Epithelial cell of proximal tubule (primary cell): Measurements from ENCODE around the gene IRS1. TPM values are rescaled to one million over a fixed set of nuclear protein-coding genes. Genes with fewer than 3 reads are reported as not detected.

Source experiments
- DNase-seq: peaks from one replicate; pipeline ENCODE4 v3.0.0-alpha.2; 2011; ENCODE audit warnings: low read depth
- H3K4me3 ChIP-seq: 2 replicates; pipeline ENCODE4 v1.5.1; 2011; ENCODE audit warnings: low read depth, mild to moderate bottlenecking, low read length
- total RNA-seq: library from RNA; depleted of rRNA; stranded (reverse); fragments of >200 nt; gene quantifications from 2 replicates; pipeline ENCODE4 v1.2.3, GENCODE V29; 2015
- TF ChIP-seq, protein P1 (sequence below): conservative IDR thresholded peaks from 2 replicates; pipeline ENCODE4 v1.5.1; 2012; ENCODE audit warnings: low read depth, mild to moderate bottlenecking, low read length

Gene IRS1
- total RNA-seq, 1 donor from 2014 or later, result 13.0 TPM

DNA sequence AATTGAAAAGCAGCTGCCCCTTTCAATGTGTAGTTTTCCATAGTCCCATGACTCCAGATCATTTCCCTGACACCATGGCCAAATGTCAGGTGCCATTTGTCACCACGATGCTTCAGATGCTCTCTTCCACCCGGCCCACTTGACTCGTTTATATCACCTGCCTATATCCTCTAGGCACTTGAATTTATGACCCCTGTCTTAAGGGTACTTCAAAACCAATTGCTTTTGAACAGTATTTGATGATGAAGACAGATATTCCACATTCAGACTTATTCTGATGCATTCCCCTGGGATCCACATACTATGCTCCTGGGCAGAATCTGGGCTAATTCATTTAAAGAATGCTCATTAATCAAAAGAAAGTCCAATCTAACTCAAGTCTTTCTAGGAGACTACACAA lies 19.3 kb upstream of the IRS1 start:
- TF ChIP-seq, protein P1, sequence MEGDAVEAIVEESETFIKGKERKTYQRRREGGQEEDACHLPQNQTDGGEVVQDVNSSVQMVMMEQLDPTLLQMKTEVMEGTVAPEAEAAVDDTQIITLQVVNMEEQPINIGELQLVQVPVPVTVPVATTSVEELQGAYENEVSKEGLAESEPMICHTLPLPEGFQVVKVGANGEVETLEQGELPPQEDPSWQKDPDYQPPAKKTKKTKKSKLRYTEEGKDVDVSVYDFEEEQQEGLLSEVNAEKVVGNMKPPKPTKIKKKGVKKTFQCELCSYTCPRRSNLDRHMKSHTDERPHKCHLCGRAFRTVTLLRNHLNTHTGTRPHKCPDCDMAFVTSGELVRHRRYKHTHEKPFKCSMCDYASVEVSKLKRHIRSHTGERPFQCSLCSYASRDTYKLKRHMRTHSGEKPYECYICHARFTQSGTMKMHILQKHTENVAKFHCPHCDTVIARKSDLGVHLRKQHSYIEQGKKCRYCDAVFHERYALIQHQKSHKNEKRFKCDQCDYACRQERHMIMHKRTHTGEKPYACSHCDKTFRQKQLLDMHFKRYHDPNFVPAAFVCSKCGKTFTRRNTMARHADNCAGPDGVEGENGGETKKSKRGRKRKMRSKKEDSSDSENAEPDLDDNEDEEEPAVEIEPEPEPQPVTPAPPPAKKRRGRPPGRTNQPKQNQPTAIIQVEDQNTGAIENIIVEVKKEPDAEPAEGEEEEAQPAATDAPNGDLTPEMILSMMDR, result no peak
- no peak overlapping the region for H3K4me3 ChIP-seq
- no peak for DNase-seq

- H3K4me3 ChIP-seq, result no peak overlapping the region
- DNase-seq, result no peak
- TF ChIP-seq, protein P1, result peak; percentile 83
Measured at GRCh38 chr2:226813148-226813701, 13.6 kb upstream of the IRS1 start.

GRCh38 chr2:226803410-226803809 lies 3.8 kb upstream of the IRS1 start:
- DNase-seq, result no peak
- TF ChIP-seq, protein P1, result no peak

DNA sequence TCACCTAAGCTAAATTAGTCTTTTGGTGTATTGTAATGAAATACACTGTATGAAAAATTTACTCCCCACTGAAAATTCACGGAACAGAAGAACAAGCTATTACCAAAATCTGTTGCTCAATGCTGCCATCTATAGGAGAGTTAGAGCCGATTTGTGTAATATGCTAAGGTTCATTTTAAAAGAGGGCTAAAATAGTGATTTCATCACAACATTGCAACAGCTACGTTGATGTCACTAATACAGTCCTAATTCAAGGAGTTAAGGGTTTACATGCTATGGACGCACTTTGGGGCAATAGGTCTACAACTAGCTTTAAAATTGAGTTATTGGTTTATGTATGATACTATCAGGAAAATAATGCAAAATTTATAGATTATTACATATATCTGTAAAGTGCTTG lies 3.0 kb upstream of the IRS1 start:
- H3K4me3 ChIP-seq, result no peak overlapping the region
- DNase-seq, result no peak
- TF ChIP-seq, protein P1, result peak; percentile 70

More at GRCh38 chr2:226803410-226803809, 3.8 kb upstream of the IRS1 start:
- H3K4me3 ChIP-seq, result no peak overlapping the region

DNA sequence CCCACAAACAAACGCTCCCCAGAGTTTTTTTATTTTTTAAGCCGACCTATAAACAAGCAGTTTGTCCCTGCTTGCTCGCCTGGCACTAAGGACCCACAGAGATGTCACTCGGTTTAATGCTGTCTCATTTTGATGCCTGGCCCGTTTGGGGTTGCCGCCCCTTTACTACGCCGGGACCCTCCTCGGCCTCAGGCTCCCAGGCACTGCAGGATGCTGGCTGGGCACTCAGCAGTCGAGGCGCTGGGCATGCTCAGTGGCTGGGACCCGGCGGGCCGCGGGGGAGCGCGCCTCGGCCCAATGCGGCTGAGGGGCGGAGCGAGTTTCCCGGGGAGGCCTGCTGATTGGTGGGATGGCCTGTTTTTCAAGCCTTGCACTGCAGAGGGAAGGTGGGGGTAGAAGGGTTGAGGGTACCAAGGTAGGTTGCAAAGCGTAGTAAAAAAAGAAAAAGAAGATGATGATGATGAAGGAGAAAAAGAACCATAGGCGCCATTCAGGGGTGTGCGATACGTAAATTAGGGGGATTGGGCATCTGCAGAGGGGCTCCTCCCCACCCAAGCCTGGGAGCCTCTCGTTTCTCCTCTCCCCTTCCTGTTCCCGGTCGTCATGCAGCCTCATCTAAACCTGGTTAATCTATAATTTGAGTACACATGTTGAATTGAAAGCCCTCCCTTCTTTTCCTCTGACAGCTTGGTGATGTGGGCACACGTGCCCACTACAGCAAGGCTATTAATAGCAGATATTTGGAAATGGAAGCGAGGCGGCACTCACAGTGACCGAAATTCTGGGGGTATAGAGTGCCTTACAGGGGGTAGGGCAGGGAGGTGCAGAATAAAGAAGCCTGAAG lies 1.5 kb upstream of the IRS1 start:
- H3K4me3 ChIP-seq, result peak overlapping the region; percentile 62
- TF ChIP-seq, protein P1, result no peak
- DNase-seq, result peak; percentile 71

DNA sequence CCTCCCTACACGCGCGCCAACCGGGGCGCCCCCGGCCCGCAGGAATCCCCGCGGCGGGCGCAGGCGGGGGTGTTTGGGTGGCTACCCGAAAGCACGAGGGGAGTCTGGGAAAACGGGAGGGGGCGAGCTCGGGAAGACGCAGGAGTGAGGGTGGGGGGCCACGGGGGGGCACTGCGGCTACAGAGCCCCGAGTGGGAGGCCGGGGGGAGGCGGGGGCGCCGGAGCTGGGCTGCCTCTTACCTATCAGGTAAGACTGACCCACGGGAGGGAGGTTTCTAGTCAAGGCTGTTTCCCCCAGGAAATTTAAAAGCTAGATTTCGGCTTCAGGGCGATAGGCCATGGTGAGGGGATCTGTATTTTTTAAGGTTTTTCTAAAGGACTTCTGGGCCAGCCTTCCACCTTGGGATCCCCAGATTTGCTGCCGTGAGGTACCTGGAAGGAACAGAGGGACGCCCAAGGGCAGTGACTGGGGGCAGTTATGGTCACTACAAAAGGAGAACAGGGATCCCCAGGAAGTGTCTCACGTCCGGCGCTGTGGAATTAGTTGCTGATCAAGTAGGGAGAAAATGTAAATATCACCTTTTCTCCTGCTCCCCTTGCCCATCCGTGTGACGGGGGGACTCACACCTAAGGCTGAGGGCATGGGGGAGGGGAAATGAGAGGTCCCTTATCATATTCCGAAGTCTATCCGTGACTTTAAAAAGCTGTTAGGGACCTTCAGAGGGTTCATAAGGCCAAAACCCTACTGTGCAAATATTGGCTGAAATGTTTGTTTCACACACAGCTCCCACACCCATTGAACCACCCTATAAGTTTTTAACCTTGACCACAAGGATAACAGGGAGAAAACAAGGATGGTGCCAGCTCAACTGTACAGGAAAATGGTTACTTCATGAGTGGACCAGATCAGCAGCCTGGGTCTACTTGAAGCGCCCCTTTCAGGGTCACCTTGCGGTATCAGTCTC lies 638 bp upstream of the IRS1 start:
- no peak for DNase-seq

More for the DNA sequence above, 638 bp upstream of the IRS1 start:
- TF ChIP-seq, protein P1, result peak; percentile 8
- peak overlapping the region; percentile 62 for H3K4me3 ChIP-seq
